ENCODE measurements around the gene HDAC9.

Gene HDAC9

DNA sequence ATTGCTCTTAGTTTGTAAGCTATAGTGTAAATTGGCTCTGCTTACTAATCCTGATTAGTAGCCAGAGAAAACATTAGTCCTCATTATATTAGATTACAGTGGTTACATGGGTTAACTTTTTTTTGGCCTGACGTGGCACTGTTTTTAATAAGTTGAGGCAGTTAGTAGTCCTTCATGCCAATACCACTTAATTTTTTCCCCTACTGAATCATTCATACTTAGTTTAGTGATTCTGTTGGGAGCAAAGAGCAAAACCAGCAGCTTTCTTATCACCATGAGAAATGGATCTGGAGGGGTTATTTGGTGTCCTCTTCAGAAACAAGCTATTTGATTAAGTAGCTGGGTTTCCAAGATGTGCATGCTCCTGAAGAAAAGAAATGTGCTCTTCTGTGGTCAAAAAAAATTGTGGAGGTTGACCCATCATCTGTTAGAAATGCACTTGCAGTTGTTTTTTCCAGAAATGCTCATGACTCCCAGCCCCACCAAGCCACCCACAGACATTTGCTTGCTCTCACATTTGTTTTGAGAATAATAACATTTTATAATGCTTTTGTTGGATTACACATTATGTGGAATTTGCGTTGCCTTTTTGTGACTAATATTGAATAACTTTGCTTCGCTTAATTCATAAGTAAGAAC is 258.5 kb downstream of the HDAC9 start:
- no peak for DNase-seq

DNA sequence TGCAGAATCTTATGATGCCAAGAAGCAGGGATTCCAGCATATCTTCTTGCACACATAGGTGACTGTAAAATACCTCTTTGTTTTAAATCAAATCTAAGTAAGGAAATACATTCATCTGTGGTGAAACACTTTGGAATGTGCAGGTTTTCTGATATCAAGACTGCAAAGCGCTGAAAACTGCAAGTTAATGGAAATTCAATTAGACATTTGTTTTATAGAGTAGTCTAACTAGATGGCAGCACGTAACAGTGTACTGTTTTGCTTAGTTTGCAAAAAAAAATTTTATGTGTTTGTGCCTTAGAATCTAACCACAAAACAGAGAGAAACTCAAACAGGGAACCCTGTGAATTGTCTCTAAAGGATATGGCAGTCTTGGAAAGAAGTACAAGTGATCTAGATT is 259.2 kb downstream of the HDAC9 start:
- DNase-seq, result no peak

- DNase-seq, result no peak
These were observed 260.2 kb downstream of the HDAC9 start for GRCh38 chr7:18755793-18756192.

DNA sequence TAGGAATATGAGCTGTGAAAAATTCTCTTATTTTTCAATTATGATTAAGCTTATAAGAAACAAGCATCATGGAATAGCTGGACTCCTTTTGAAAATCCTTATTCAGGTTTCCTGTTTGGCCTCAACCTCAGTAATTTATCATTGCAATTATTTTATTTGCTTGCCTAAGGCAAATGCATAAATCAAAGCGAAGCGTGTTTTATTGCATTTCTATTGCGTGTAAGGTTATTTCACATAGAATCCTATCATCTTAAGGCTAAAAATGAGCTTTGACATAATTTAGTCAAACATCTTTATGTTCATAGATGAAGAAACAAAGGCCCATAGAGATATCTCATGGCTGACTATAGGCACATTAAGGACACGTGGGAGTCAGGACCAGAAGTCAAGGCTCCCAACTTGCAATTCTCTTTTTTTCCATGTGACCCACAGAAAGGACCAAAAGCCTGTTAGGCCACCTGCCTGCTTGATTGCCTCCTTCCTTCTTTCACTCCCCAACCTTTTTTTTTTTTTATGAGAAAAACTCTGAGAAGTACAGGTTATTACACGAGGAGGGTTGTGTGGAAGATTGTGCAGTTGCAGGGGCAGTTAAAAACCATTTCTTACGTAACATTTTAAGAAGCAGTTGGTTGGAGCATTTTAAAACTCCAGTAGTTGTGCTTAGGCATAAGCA is 261.0 kb downstream of the HDAC9 start:
- peak in 1 of 2 experiments; percentile 11 for DNase-seq

DNA sequence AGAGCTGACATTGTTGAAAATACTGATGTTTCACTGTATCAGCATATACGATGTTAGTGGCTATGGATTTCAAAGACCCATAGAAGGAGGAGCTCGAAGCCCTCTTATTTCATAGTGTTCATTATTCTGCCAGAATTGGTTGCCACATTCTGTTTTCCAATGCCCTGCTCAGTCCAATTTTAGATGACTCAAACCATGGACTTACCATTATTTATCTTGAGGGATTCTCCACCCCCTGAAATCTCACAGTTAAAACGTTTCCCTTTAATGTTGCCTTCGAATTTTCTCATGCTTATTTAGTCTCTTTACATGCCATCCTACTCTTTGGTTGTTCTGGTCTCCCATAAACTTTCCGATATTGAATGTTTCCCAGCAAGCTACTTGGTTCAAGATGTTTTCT is 264.5 kb downstream of the HDAC9 start:
- DNase-seq, result no peak

- no peak for DNase-seq
These were observed 265.3 kb downstream of the HDAC9 start for GRCh38 chr7:18760631-18761445.

- DNase-seq, result no peak
These were observed 266.6 kb downstream of the HDAC9 start for GRCh38 chr7:18762189-18762588.

GRCh38 chr7:18768256-18768655 is 272.7 kb downstream of the HDAC9 start:
- no peak for DNase-seq

- no peak for DNase-seq
These were observed 274.7 kb downstream of the HDAC9 start for GRCh38 chr7:18770154-18770811.

DNA sequence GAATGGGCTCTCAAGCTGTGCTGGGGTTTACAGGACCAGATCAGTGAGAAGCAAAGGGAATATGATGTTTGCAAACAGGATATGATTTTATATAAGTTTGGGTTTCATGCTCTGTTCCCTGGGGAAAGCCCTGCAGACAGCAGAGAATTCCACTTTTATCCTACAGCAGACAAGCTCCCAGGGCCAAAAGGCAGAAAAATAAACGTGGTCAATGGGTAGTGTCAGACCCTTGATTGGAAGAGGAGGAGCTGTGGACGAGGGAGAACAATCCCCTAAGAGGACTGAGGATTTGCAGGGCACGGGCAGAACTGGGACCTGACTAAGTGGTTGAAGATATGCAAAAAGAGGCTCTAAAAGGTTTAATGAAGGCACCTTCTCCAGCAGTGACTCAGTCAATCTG is 275.3 kb downstream of the HDAC9 start:
- no peak for DNase-seq

GRCh38 chr7:18771834-18772566 is 276.5 kb downstream of the HDAC9 start:
- no peak for DNase-seq

GRCh38 chr7:18772567-18772965 is 277.0 kb downstream of the HDAC9 start:
- DNase-seq, result no peak

DNA sequence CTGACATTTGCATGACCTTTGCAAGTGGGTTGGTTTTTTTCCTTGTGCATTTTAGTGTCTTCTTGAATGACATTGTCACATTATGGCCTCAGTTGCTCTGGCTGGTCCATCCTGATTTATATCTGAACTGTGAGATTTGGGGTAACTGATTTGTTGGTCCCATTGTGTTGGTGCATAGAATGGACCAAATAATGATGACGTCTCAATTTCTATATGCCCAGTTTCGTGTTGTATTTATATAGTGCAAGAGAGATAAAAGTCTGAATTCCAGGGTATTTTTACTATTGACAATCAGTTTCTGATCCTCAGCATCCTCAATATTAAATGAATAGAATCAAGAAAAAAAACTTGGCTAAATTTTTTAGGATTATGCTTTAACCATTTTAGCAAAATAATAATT is 281.8 kb downstream of the HDAC9 start:
- DNase-seq, result no peak

DNA sequence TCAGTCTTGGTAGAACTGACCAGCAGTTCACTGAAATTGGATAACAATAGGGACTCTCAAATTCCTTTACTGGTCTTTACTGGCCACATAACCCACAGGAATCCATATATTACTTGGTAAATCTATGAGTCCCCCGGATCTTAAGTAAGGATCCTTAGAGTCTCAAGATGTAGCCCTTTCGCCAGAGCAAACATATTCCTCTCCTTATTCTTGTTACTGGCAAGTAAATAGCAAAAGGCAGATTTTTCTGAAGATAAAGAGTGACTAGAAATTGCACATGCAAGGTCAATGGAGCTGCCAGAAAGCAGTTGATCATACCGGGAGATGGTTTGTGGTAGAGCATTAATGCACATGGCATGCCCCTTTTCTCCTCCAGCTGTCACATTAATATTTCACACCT is 283.0 kb downstream of the HDAC9 start:
- no peak for DNase-seq

DNA sequence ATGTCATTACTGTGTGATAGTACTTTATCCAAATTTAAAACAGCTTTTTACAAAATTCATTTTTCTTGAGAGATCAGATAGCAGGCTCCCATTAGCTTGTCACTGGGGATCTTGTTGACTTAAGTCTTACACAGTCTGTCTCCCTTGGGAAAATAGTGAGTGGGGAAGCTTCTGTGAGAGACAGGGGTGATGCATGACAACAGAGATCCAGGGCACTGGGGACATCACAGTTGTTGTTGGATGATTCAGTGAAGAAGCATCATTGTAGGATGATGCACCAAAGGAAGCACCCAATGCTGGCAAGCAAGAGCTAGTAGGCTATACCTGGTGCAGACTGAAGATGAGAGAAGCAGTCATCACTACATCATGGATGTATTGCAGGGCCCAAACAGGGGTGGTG is 284.7 kb downstream of the HDAC9 start:
- no peak for DNase-seq

GRCh38 chr7:18780938-18781337 is 285.4 kb downstream of the HDAC9 start:
- DNase-seq, result no peak

DNA sequence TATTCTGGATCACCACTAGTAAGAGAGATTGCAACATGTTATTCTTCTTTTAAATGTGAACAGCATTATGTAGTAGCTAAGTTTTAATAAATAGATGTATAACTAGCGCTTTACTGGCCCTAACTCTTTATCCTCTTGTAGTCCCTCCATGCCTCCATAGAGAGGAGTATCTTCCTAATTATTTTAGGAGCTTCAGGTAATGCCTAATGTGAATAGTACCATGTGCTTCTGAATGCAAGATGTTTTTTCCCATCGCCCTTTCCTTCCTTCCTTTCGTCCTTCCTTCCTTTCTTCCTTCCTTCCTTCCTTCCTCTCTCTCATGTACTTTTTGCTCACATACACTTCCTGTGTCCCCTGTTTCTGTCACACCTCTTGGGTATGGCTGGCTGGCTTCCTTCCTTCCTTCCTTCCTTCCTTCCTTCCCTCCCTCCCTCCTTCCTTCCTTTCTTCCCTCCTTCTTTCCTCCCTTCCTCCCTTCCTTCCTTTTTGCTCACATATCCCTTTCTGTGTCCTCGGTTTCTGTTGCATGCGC is 290.7 kb downstream of the HDAC9 start:
- DNase-seq, result no peak

- no peak for DNase-seq
These were observed 291.2 kb downstream of the HDAC9 start for GRCh38 chr7:18786796-18787195.

DNA sequence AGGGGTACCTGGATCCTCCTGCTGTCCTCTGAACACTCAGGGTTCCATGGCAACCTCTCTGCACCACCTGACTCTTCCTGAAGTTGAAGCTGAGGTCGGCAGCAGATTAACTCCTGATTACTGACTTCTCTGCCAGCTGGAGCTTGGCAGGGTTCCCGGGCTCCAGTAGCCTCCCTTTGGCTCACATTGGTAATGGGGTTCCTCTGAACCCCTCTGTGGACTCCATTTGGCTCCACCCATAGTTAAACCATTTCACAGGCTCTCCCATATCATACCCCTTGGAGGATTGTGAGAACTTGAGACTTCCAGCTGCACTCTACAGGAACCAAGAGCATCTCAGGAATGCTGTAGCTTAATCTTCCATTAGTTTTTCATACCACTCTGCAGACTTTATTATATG is 292.5 kb downstream of the HDAC9 start:
- DNase-seq, result no peak

- no peak for DNase-seq
These were observed 297.5 kb downstream of the HDAC9 start for GRCh38 chr7:18792871-18793595.

DNA sequence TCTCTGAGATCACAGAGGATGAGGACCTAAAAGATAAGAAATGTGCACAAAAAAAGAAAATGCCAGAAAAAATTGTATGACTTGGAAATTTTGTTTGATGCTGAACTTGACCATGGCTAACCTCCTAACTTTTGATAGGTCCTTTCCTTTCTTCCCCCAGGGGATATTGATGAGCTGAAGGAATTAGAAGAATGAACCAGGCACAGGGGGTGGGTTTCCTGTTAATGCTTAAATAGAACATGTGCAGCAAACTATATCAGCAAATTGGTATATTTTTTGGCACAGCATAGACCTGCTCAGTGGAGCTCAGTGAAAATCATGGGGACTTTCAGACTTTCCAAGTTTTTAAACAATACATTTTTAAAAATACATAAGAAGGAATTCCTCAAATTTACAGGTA is 300.7 kb downstream of the HDAC9 start:
- DNase-seq, result no peak

Data from AML-193 (cell line).